CD4-positive, alpha-beta T cell treated with Interleukin-10 for 1 hour (primary cell): Measurements from ENCODE around the gene ABCF1.
A peak's percentile ranks its signal among the peaks of the same experiment; 100 is the strongest.
"Not testable (repeated sequence)": the region's sequence is repeated elsewhere in the genome, so short reads cannot be mapped to it uniquely, and the experiment has no call there.

Experiments used
- DNase-seq: peaks from one replicate; pipeline ENCODE4 v3.0.0-alpha.2; 2020

Gene ABCF1

GRCh38 chr6:30571075-30571761 is at the start of gene ABCF1:
ABCF1 (plus strand) TSS chr6:30571442; CDS start chr6:30571488, 46 bp downstream.
- peak; percentile 99 for DNase-seq

DNA sequence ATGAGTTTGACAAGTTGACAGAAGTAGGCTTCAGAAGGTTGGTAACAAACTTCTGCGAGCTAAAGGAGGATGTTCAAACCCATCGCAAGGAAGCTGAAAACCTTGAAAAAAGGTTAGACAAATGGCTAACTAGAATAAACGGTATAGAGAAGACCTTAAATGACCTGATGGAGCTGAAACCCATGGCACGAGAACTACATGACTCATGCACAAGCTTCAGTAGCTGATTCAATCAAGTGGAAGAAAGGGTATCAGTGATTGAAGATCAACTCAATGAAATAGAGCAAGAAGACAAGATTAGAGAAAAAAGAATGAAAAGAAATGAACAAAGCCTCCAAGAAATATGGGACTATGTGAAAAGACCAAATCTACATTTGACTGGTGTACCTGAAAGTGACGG is 49.3 kb upstream of the ABCF1 start:
- DNase-seq: not testable (repeated sequence)

DNA sequence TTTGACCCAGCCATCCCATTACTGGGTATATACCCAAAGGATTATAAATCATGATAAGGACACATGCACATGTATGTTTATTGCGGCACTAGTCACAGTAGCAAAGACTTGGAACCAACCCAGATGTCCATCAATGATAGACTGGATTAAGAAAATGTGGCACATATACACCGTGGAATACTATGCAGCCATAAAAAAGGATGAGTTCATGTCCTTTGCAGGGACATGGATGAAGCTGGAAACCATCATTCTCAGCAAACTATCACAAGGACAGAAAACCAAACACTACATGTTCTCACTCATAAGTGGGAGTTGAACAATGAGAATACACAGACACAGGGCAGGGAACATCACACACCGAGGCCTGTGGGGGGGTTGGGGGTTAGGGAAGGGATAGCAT is 44.8 kb upstream of the ABCF1 start:
- DNase-seq: not testable (repeated sequence)

DNA sequence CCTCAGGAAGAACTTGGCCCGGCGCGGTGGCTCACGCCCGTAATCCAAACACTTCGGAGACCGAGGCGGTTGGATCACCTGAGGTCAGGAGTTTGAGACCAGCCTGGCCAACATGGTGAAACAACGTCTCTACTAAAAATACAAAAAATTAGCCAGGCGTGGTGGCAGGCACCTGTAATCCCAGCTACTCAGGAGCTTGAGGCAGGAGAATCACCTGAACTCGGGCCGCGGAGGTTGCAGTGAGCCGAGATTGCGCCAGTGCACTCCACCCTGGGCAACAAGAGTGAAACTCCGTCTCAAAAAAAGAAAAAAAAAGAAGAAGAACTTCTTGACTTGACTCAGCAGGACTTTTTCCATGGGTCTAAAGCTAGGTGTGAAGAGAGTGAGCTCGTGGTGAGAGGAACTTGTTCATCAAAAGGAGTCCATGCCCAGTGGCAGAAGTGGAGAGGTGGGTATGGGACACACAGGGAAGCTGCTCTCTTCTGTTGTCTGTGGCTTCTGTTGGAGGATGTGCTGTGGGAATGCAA is 41.8 kb upstream of the ABCF1 start:
- peak; percentile 39 for DNase-seq

DNA sequence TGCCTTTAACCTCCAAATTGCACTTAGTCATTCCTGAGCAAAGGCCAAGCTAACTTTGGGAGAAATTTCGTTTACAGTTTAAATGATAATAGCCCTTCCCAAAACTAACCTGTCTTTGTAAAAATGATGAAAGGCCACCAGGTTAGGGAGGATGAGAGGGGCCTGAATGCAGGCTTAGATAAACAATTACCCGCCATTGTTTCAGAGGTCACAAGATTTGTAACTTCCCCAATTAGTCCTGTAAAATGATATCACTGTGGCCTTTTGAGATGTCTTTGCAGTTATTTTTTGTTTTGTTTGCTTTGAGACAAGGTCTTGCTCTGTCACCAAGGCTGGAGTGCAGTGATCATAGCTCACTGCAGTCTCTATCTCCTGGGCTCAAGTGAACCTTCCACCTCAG is 41.2 kb upstream of the ABCF1 start:
- DNase-seq: no peak

DNA sequence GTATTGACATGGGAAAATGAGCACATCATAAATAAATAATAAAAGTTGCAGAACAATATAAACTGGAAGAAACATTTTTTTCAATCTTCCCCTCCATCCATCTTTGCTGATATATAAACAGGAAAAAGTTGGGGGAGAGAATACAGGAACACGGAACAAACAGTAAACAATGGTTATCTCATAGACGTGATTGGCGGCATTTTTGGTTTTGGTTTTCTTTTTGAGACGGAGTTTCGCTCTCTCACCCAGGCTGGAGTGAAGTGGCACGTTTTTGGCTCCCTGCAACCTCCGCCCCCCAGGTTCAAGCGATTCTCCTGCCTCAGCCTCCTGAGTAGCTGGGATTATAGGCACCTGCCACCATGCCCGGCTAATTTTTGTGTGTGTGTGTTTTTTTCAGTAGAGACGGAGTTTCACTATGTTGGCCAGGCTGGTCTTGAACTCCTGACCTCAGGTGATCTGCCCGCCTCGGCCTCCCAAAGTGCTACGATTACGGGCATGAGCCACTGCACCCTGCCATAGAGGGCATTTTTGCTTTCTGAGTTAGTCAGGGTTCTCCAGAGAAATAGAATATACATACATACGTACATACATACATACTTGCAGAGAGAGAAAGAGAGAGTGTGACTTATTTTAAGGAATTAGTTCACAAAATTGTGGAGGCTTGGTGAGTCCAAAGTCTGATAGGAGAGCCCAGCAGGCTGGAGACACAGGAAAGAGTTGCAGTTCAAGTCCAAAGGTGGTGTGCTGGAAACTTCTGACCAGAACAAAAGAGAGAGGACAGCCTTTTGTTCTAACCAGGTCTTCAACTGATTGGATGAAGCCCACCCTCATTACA is 37.6 kb upstream of the ABCF1 start:
- DNase-seq: peak; percentile 54

DNA sequence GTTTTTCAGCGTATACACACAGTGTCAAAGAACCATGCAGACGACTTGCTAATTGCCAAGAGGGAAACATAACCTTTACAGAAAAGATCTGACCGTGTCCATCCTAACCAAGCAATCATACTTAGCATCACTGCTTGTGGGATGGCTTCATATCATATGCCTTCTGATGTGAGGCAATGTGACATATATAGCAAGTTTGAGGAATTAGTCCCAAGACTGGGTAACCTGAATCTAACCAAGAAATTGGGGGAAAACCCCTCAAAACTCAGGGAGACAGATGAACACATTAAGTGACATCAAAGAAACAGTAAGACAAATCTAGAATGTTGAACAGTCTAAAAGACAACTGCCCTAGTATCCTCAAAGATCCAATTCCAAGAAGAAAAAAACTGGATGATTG is 33.3 kb upstream of the ABCF1 start:
- DNase-seq: no peak

DNA sequence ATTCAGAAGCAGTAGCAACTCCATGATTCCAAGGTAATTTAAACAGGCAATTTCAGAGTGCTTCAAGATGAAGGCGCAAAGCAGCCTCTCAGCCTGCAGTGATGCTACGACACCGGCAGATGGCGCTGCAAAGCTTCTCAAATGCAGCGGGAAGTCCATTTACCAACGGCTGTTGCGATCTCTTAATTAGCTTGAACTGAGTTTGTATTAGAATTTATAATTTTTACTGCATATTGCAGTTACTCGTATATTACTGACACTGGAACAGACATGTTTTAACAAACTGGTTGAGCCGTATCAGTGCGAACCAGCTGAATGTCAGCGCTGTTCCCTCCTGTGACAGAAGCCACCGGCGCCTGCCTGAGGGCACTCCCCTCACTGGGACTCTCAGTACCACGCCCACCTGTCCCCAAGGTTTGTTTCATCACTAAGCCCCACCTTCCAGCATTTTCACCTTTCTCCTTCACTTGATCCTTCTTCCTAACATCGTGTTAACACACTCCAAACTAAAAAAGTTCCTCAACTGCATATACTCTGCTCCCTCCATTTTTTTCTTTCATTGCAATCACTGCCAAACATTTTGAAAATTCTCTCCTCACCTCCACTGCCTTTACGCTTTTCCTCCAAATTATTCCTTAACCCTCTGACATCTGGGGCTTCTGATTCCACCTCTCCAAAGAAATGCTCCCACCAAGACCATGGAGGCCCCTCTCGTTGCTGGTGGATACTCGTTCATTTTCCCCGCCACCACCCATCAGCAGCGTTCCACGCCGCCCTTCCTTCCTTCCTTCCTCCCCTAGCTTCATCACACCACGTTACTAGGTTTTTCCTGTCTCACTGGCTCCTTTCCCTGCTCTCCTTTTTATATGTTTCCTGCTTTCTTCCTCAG is 29.5 kb upstream of the ABCF1 start:
- peak; percentile 88 for DNase-seq

- DNase-seq: peak; percentile 53
Observed at GRCh38 chr6:30542404-30542725, 28.9 kb upstream of the ABCF1 start.

- no peak for DNase-seq
Observed at GRCh38 chr6:30542915-30543314, 28.3 kb upstream of the ABCF1 start.

- DNase-seq: peak; percentile 54
Observed at GRCh38 chr6:30543821-30544220, 27.4 kb upstream of the ABCF1 start.

DNA sequence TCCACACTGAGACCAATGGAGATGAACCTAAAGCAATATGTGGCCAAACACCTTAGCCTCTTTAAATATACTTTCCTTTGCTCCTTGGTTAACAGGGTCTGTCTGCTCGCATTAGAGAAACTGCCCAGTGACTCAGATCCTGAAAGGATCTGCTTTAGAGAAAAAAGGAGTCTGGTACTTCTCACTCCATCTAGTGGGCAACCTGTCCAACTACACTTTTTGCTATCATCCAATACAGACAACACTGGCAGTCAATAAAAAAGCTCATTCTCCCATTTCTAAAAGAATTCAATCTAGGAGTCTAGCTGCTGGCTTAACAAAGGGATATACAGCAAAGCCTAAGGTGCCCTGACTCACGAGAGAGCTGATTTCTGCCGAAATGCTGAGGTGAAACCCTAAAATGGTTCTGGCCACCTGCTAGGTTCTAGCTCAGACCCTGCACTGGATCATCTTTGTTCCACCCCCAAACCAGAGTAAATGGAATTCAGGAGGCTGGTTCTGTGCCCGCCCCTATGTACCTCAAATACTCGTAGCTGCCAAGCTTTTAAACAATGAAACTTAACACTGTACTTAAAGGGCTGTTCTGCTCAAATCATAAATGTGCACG is 26.5 kb upstream of the ABCF1 start:
- peak; percentile 68 for DNase-seq

GRCh38 chr6:30547454-30547853 is 23.8 kb upstream of the ABCF1 start:
- DNase-seq: no peak

- no peak for DNase-seq
Observed at GRCh38 chr6:30548375-30548774, 22.9 kb upstream of the ABCF1 start.

DNA sequence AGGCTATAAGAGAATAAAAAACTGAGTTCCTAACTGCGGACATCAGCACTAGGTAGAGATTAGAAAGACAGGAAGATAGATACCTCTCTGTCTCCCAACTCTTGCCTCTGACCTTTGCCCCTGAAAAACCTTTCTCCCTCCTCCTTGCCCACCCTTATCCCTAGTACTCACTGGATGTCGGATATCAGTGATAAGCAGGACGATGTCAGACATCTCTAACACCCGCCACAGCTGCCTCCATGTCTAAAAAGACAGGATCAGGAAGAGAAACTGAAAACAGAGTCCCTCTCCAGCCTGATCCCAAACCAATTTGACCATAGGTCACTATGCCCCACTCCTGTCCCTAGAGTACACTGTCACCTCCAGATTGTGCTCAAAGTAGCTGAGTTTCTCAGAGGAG is 16.8 kb upstream of the ABCF1 start:
- no peak for DNase-seq

DNA sequence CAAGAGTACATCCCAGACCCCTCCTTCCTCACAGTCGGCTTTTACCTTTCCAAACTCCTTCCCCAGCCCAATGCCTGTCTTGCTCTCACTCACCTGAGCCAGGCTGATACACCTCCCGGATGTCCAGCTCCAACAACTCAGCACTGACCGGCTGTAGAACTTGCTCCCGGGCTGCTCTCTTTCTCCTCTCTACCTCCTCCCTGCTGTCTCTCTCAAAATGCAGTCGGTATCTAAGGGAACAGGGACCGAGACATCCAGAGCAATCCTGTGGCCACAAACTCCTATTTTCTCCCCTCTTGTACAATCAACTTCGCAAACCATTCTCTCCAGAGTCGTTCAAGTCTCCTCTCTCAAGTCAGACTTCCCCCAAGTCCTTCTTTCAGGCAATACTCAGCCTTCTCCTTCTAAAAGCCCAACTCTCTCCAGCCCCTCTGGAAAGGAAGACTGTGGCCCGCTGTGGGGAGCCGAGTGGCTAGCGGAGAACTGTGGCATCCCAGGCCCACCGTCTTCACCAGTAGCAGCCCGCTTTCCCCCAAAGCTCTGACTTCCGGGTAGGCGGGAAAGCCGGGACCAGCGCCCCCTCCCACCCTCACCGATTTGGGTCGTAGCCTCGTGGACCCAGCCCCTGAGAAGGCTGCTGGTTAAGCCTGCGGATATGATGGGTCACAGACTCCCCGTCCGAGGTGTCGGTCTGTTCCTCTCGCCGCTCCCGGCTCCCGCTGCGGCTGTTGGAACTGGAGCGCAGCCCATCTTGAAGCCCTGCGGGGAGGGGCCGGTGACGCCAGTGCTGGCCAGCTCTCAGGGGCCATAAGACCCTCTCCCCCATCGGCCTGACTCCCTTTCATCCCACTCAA is 16.1 kb upstream of the ABCF1 start:
- DNase-seq: no peak

GRCh38 chr6:30555816-30556065 is 15.5 kb upstream of the ABCF1 start:
- no peak for DNase-seq

- peak; percentile 98 for DNase-seq
Observed at GRCh38 chr6:30556066-30556905, 15.0 kb upstream of the ABCF1 start, which contains the start of gene GNL1. GNL1 (minus strand) TSS chr6:30556489; CDS start chr6:30556203, 286 bp downstream.

DNA sequence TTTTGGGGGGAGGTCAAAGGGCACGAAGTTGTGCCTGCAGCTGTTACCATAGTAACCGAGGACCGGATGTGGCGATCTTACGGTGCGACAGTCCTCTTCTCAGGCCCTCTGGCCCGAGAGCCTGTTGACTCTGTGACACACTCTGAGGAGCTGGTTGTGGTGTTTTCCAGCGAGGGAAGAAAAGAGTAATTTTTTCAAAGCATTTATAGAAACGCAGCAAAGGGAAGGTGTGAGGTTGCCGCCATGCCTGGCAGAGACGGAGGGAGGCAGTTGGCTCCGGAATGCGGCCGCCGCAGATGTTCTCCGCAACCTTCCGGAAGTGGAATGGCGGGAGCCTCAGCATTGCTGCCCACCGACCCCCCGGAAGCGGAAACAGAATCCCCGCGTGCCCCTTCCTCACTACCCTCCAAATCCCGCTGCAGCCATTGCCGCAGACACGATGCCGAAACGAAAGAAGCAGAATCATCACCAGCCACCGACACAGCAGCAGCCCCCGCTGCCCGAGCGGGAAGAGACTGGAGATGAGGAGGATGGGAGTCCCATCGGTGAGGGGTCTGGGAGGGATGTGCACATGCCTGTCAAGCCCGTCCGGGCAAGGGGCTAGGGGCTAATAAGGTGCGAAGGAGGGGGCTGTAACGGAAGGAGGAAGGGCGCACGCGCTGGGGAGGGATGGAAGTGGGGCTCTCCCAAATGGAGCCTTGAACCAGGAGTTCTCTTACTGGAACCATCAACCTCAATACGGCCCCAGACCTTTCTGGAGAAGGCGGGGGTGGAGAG is 14.1 kb upstream of the ABCF1 start, which contains the start of gene PRR3:
TSS of gene PRR3 (plus strand) at position 390 of the 777 bp plus-strand sequence. CDS start at position 440, 50 bp downstream.
- peak; percentile 93 for DNase-seq

- peak; percentile 70 for DNase-seq
Observed at GRCh38 chr6:30557683-30557981, 13.6 kb upstream of the ABCF1 start.
